OCI-LY1 (cell line): Measurements from ENCODE around the gene PCDHGC3.

Experiments
- H2AFZ ChIP-seq: fragments of 200-600 bp; sonication (generic), shearing (Covaris generic); 2 replicates; pipeline ENCODE4 v1.6.0; 2014; ENCODE audit warnings: antibody characterized with exemption, mild to moderate bottlenecking, low read length
- H3F3A ChIP-seq: fragments of 200-600 bp; sonication (generic), shearing (Covaris generic); 2 replicates; pipeline ENCODE4 v1.6.0; 2014; ENCODE audit warnings: mild to moderate bottlenecking, antibody characterized with exemption, low read length, moderate library complexity; ENCODE audit not compliant: insufficient read depth
- H3K27ac ChIP-seq: fragments of 200-600 bp; sonication (generic); 2 replicates; pipeline ENCODE4 v1.5.1; 2014; ENCODE audit warnings: low read length, mixed run types, mild to moderate bottlenecking, low read depth; ENCODE audit not compliant: poor library complexity, severe bottlenecking
- H3K27me3 ChIP-seq: fragments of 200-600 bp; sonication (generic); 2 replicates; pipeline ENCODE4 v1.6.0; 2014; ENCODE audit warnings: antibody characterized with exemption, mild to moderate bottlenecking, low read length, moderate library complexity; ENCODE audit not compliant: insufficient read depth
- H3K36me3 ChIP-seq: fragments of 200-600 bp; sonication (generic); 2 replicates; pipeline ENCODE4 v1.6.1; 2014; ENCODE audit warnings: mild to moderate bottlenecking, antibody characterized with exemption, low read length, moderate library complexity, mixed read lengths; ENCODE audit not compliant: insufficient read depth
- H3K4me1 ChIP-seq: fragments of 200-600 bp; sonication (generic); 2 replicates; pipeline ENCODE4 v1.5.1; 2014; ENCODE audit warnings: mild to moderate bottlenecking, low read length, moderate library complexity; ENCODE audit not compliant: insufficient read depth, severe bottlenecking
- H3K4me2 ChIP-seq: fragments of 200-600 bp; sonication (generic), shearing (Covaris generic); 2 replicates; pipeline ENCODE4 v1.6.1; 2014; ENCODE audit warnings: low read length
- H3K4me3 ChIP-seq: fragments of 200-600 bp; sonication (generic); 2 replicates; pipeline ENCODE4 v1.5.1; 2014; ENCODE audit warnings: low read length, low read depth, mild to moderate bottlenecking, mixed read lengths; ENCODE audit not compliant: poor library complexity, severe bottlenecking
- H3K79me2 ChIP-seq: fragments of 200-600 bp; shearing (Covaris generic); 2 replicates; pipeline ENCODE4 v1.6.1; 2016; ENCODE audit warnings: mixed run types, low read length, mixed read lengths; ENCODE audit not compliant: insufficient read depth
- H3K9ac ChIP-seq: fragments of 200-600 bp; sonication (generic), shearing (Covaris generic); 2 replicates; pipeline ENCODE4 v1.6.1; 2014; ENCODE audit warnings: mild to moderate bottlenecking, low read length, mixed read lengths
- H3K9me2 ChIP-seq: fragments of 200-600 bp; sonication (generic), shearing (Covaris generic); 2 replicates; pipeline ENCODE4 v1.6.1; 2014; ENCODE audit warnings: low read depth, mild to moderate bottlenecking, low read length, mixed read lengths
- H3K9me3 ChIP-seq: fragments of 200-600 bp; shearing (Covaris generic); 2 replicates; pipeline ENCODE4 v1.6.1; 2014; ENCODE audit warnings: low read length, mixed read lengths
- H4K20me1 ChIP-seq: fragments of 200-600 bp; sonication (generic), shearing (Covaris generic); 2 replicates; pipeline ENCODE4 v1.6.0; 2016; ENCODE audit warnings: mild to moderate bottlenecking, low read length; ENCODE audit not compliant: insufficient read depth
- EZH2 ChIP-seq: fragments of 200-600 bp; sonication (generic), shearing (Covaris generic); IDR thresholded peaks from 2 replicates; pipeline ENCODE4 v1.8.0; 2017; ENCODE audit warnings: borderline replicate concordance, mixed run types, mild to moderate bottlenecking, antibody characterized with exemption, low read length, moderate library complexity, mixed read lengths
- TF ChIP-seq, protein P1 (sequence below): fragments of 200-600 bp; sonication (generic), shearing (Covaris generic); IDR thresholded peaks from 2 replicates; pipeline ENCODE4 v1.5.1; 2017; ENCODE audit warnings: mild to moderate bottlenecking, antibody characterized with exemption, low read length, moderate library complexity, mixed read lengths

The PCDHGC3 gene

DNA sequence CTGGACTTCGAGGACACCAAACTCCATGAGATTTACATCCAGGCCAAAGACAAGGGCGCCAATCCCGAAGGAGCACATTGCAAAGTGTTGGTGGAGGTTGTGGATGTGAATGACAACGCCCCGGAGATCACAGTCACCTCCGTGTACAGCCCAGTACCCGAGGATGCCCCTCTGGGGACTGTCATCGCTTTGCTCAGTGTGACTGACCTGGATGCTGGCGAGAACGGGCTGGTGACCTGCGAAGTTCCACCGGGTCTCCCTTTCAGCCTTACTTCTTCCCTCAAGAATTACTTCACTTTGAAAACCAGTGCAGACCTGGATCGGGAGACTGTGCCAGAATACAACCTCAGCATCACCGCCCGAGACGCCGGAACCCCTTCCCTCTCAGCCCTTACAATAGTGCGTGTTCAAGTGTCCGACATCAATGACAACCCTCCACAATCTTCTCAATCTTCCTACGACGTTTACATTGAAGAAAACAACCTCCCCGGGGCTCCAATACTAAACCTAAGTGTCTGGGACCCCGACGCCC, 1.3 kb downstream of the PCDHGC3 start:
- no peak for TF ChIP-seq EZH2
- TF ChIP-seq, protein P1, sequence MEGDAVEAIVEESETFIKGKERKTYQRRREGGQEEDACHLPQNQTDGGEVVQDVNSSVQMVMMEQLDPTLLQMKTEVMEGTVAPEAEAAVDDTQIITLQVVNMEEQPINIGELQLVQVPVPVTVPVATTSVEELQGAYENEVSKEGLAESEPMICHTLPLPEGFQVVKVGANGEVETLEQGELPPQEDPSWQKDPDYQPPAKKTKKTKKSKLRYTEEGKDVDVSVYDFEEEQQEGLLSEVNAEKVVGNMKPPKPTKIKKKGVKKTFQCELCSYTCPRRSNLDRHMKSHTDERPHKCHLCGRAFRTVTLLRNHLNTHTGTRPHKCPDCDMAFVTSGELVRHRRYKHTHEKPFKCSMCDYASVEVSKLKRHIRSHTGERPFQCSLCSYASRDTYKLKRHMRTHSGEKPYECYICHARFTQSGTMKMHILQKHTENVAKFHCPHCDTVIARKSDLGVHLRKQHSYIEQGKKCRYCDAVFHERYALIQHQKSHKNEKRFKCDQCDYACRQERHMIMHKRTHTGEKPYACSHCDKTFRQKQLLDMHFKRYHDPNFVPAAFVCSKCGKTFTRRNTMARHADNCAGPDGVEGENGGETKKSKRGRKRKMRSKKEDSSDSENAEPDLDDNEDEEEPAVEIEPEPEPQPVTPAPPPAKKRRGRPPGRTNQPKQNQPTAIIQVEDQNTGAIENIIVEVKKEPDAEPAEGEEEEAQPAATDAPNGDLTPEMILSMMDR: no peak
- peak overlapping the region; percentile 60 for H3K4me3 ChIP-seq
- no peaks in the 10 kb centered on the region for H3F3A ChIP-seq
- no peaks in the 10 kb centered on the region for H3K79me2 ChIP-seq
- H3K4me1 ChIP-seq: peaks cover 31% of the 10 kb centered on the region
- H3K4me2 ChIP-seq: peak overlapping the region; percentile 83
- no peak overlapping the region for H2AFZ ChIP-seq
- H3K9ac ChIP-seq: no peak overlapping the region
- no peaks in the 10 kb centered on the region for H3K36me3 ChIP-seq
- H3K9me2 ChIP-seq: no peaks in the 10 kb centered on the region
- H3K9me3 ChIP-seq: no peaks in the 10 kb centered on the region
- H3K27me3 ChIP-seq: peaks cover 9% of the 10 kb centered on the region; the same call in 1 of the 2 replicates
- H4K20me1 ChIP-seq: no peaks in the 10 kb centered on the region
- H3K27ac ChIP-seq: no peak overlapping the region

DNA sequence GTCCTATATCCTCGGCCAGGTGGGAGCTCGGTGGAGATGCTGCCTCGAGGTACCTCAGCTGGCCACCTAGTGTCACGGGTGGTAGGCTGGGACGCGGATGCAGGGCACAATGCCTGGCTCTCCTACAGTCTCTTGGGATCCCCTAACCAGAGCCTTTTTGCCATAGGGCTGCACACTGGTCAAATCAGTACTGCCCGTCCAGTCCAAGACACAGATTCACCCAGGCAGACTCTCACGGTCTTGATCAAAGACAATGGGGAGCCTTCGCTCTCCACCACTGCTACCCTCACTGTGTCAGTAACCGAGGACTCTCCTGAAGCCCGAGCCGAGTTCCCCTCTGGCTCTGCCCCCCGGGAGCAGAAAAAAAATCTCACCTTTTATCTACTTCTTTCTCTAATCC, 2.0 kb downstream of the PCDHGC3 start:
- peaks cover 9% of the 10 kb centered on the region; the same call in 1 of the 2 replicates for H3K27me3 ChIP-seq
- no peaks in the 10 kb centered on the region for H3K9me2 ChIP-seq
- no peak overlapping the region for H2AFZ ChIP-seq
- H3K4me2 ChIP-seq: peak overlapping the region; percentile 83; the same call in 1 of the 2 replicates
- no peaks in the 10 kb centered on the region for H4K20me1 ChIP-seq
- H3K79me2 ChIP-seq: no peaks in the 10 kb centered on the region
- H3F3A ChIP-seq: no peaks in the 10 kb centered on the region
- no peak overlapping the region for H3K27ac ChIP-seq
- TF ChIP-seq, protein P1: no peak
- TF ChIP-seq EZH2: no peak
- peaks cover 31% of the 10 kb centered on the region for H3K4me1 ChIP-seq
- H3K9me3 ChIP-seq: no peaks in the 10 kb centered on the region
- H3K36me3 ChIP-seq: no peaks in the 10 kb centered on the region
- H3K9ac ChIP-seq: no peak overlapping the region
- H3K4me3 ChIP-seq: no peak overlapping the region

DNA sequence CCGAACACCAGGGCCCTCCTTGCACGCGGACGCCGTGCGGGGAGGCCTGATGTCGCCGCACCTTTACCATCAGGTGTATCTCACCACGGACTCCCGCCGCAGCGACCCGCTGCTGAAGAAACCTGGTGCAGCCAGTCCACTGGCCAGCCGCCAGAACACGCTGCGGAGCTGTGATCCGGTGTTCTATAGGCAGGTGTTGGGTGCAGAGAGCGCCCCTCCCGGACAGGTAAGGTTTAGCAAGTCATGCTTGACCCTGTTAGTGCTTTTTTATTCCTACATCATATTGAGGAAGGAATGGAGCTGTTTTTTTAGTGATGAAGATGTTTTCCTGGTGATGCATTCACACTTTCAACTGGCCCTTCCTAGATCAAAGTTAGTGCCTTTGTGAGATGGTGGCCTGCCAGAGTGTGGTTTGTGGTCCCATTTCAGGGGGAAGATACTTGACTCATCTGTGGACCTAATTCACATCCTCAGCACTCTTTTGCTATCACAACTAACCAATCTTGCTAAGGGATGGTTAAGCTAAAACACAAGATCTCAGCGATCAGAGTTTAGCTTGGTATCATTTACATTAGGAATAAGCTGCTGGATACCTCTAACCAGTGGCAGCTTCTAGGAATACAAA, 2.7 kb downstream of the PCDHGC3 start:
- TF ChIP-seq, protein P1: peak; percentile 73
- no peak for TF ChIP-seq EZH2
- Histone ChIP-seq H3F3A (no peaks in the 10 kb centered on the region), H3K27ac (no peak overlapping the region), H3K27me3 (peaks cover 9% of the 10 kb centered on the region; the same call in 1 of the 2 replicates), H3K9me2 (no peaks in the 10 kb centered on the region), H2AFZ (no peak overlapping the region), H3K36me3 (no peaks in the 10 kb centered on the region), H3K9me3 (no peaks in the 10 kb centered on the region), H3K4me3 (no peak overlapping the region), H4K20me1 (no peaks in the 10 kb centered on the region), H3K79me2 (no peaks in the 10 kb centered on the region), H3K4me2 (peak overlapping the region; percentile 83; the same call in 1 of the 2 replicates), H3K9ac (no peak overlapping the region), H3K4me1 (peaks cover 31% of the 10 kb centered on the region)
